Measurements from ENCODE around the gene DAAM1. TPM values are rescaled to one million over a fixed set of nuclear protein-coding genes. Genes with fewer than 3 reads are reported as not detected.

The DAAM1 gene
- total RNA-seq, 1 donor from 2014 or later = 39.5 TPM

DNA sequence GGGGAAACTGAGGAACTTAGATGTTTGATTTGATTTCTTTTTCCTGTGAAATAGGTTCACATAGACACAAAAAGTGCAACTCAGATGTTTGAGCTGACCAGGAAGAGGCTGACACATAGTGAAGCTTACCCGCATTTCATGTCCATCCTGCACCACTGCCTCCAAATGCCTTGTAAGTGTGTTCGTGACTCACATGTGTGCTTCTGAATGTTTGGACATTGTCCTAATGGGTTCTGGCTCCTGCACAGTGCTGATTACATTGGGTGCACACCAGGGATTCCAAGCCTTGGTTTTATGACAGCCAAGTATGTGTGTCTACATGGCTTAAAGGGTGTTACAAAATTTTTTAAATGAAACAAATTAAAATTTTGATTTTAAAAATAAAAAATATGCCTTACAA, 137.4 kb downstream of the DAAM1 start:
- Mint-ChIP-seq H3K27me3 (ENCODE audit: insufficient read depth, low read depth) (no peaks in the 10 kb centered on the region), H3K36me3 (peaks cover 26% of the 10 kb centered on the region), H3K9me3 (no peaks in the 10 kb centered on the region), H3K27ac (no peak overlapping the region), H3K4me1 (peaks cover 7% of the 10 kb centered on the region), H3K4me3 (no peak overlapping the region)
- TF ChIP-seq, protein P1, sequence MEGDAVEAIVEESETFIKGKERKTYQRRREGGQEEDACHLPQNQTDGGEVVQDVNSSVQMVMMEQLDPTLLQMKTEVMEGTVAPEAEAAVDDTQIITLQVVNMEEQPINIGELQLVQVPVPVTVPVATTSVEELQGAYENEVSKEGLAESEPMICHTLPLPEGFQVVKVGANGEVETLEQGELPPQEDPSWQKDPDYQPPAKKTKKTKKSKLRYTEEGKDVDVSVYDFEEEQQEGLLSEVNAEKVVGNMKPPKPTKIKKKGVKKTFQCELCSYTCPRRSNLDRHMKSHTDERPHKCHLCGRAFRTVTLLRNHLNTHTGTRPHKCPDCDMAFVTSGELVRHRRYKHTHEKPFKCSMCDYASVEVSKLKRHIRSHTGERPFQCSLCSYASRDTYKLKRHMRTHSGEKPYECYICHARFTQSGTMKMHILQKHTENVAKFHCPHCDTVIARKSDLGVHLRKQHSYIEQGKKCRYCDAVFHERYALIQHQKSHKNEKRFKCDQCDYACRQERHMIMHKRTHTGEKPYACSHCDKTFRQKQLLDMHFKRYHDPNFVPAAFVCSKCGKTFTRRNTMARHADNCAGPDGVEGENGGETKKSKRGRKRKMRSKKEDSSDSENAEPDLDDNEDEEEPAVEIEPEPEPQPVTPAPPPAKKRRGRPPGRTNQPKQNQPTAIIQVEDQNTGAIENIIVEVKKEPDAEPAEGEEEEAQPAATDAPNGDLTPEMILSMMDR (IDR thresholded peaks at IDR 0.05) = no peak
- TF ChIP-seq EZH2 (IDR thresholded peaks at IDR 0.05) (no peak), EZH2phosphoT487 (IDR thresholded peaks at IDR 0.05) (no peak)
- Histone ChIP-seq H3K4me3 (no peak overlapping the region), H3K36me3 (peaks cover 4% of the 10 kb centered on the region), H3K27ac (no peak overlapping the region), H3K4me2 (no peak overlapping the region), H2AFZ (replicated peaks) (no peak overlapping the region), H3K9me3 (ENCODE audit: low read depth) (no peaks in the 10 kb centered on the region), H3K27me3 (no peaks in the 10 kb centered on the region), H3K4me1 (peaks cover 15% of the 10 kb centered on the region), H3K79me2 (ENCODE audit: low read depth) (no peaks in the 10 kb centered on the region), H3K9ac (no peak overlapping the region), H4K20me1 (ENCODE audit: low read depth) (no peaks in the 10 kb centered on the region), H3F3A (ENCODE audit: low read depth) (peaks cover 16% of the 10 kb centered on the region)
- no peak for DNase-seq (ENCODE audit: low spot score)

DNA sequence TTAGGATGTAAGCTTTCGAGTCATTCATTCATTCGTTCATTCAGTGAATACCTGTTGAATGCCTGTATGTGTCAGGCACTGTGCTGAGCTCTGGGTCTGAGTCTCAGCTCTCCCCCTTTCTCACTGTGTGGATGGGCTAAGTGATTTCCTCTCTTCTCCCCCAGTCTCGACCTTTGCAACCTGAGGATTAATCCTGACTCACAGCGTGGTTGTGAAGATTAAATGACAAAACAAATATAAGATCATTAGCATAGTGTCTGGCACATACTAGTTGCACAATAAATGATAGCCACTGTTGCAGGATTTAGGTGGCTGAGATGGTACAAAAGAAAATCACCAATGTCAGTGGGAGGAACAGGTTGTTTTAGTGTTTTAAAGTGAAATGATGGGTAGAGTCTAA, 140.0 kb downstream of the DAAM1 start:
- no peaks in the 10 kb centered on the region for H3K9me3 ChIP-seq (ENCODE audit: low read depth)
- H3K4me2 ChIP-seq = no peak overlapping the region
- no peak overlapping the region for H3K9ac ChIP-seq
- TF ChIP-seq, protein P1 (IDR thresholded peaks at IDR 0.05) = no peak
- TF ChIP-seq EZH2phosphoT487 (IDR thresholded peaks at IDR 0.05) (no peak), EZH2 (IDR thresholded peaks at IDR 0.05) (no peak)
- H3K27me3 ChIP-seq = no peaks in the 10 kb centered on the region
- DNase-seq (ENCODE audit: low spot score) = no peak
- H3K4me3 ChIP-seq = no peak overlapping the region
- H2AFZ ChIP-seq (replicated peaks) = no peak overlapping the region
- no peaks in the 10 kb centered on the region for H4K20me1 ChIP-seq (ENCODE audit: low read depth)
- H3K36me3 Mint-ChIP-seq = peaks cover 40% of the 10 kb centered on the region
- H3K79me2 ChIP-seq (ENCODE audit: low read depth) = no peaks in the 10 kb centered on the region
- no peaks in the 10 kb centered on the region for H3K27me3 Mint-ChIP-seq (ENCODE audit: insufficient read depth, low read depth)
- no peaks in the 10 kb centered on the region for H3K9me3 Mint-ChIP-seq
- no peak overlapping the region for H3K27ac Mint-ChIP-seq
- H3K27ac ChIP-seq = no peak overlapping the region
- H3K4me1 ChIP-seq = peaks cover 31% of the 10 kb centered on the region
- H3F3A ChIP-seq (ENCODE audit: low read depth) = peaks cover 26% of the 10 kb centered on the region
- peaks cover 12% of the 10 kb centered on the region for H3K4me1 Mint-ChIP-seq
- no peak overlapping the region for H3K4me3 Mint-ChIP-seq
- peaks cover 4% of the 10 kb centered on the region for H3K36me3 ChIP-seq

DNA sequence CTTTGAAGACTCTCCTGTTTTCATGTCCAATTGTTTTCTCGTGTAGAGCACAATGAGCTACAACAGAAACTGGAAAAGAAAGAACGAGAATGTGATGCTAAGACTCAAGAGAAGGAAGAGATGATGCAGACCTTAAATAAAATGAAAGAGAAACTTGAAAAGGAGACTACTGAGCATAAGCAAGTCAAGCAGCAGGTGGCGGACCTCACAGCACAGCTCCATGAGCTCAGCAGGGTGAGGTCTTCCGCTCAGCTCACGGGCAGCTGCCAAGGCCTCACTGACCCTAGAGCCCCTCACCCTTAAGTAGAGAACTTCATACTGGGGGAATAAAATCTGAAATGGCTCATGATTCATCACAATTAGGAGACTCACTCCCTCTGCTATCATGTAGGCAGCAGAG, 142.0 kb downstream of the DAAM1 start:
- Histone ChIP-seq H3F3A (ENCODE audit: low read depth) (peaks cover 26% of the 10 kb centered on the region), H3K4me3 (no peak overlapping the region), H3K79me2 (ENCODE audit: low read depth) (no peaks in the 10 kb centered on the region), H3K27ac (peak overlapping the region; percentile 84), H3K9me3 (ENCODE audit: low read depth) (no peaks in the 10 kb centered on the region), H3K27me3 (no peaks in the 10 kb centered on the region), H4K20me1 (ENCODE audit: low read depth) (no peaks in the 10 kb centered on the region), H3K4me2 (peak overlapping the region; percentile 16), H3K4me1 (peaks cover 41% of the 10 kb centered on the region), H3K9ac (no peak overlapping the region), H3K36me3 (peaks cover 4% of the 10 kb centered on the region), H2AFZ (replicated peaks) (no peak overlapping the region)
- H3K27me3 Mint-ChIP-seq (ENCODE audit: insufficient read depth, low read depth) = no peaks in the 10 kb centered on the region
- H3K27ac Mint-ChIP-seq = no peak overlapping the region
- peaks cover 24% of the 10 kb centered on the region for H3K4me1 Mint-ChIP-seq
- peaks cover 42% of the 10 kb centered on the region for H3K36me3 Mint-ChIP-seq
- H3K4me3 Mint-ChIP-seq = no peak overlapping the region
- no peaks in the 10 kb centered on the region for H3K9me3 Mint-ChIP-seq
- TF ChIP-seq EZH2phosphoT487 (IDR thresholded peaks at IDR 0.05) (no peak), EZH2 (IDR thresholded peaks at IDR 0.05) (no peak)
- TF ChIP-seq, protein P1 (IDR thresholded peaks at IDR 0.05) = no peak
- DNase-seq (ENCODE audit: low spot score) = no peak
